GM21723 (cell line): ENCODE data around the gene ADAMTS16.

Experiments
- ATAC-seq: cut with Tn5 transposase; IDR thresholded peaks from one replicate; pipeline ENCODE4 v1.9.1; 2021; ENCODE audit warnings: mild to moderate bottlenecking, moderate library complexity; ENCODE audit not compliant: unreplicated experiment

The ADAMTS16 gene

GRCh38 chr5:5276951-5277517 is 136.9 kb downstream of the ADAMTS16 start:
- no peak for ATAC-seq

GRCh38 chr5:5278201-5278814 is 138.2 kb downstream of the ADAMTS16 start:
- ATAC-seq, result no peak

GRCh38 chr5:5278815-5279381 is 138.8 kb downstream of the ADAMTS16 start:
- no peak for ATAC-seq

- ATAC-seq, result no peak
Measured at GRCh38 chr5:5285906-5286305, 145.8 kb downstream of the ADAMTS16 start.

GRCh38 chr5:5287419-5287818 is 147.3 kb downstream of the ADAMTS16 start:
- no peak for ATAC-seq

- ATAC-seq, result no peak
Measured at GRCh38 chr5:5288201-5288600, 148.1 kb downstream of the ADAMTS16 start.

GRCh38 chr5:5289537-5289936 is 149.4 kb downstream of the ADAMTS16 start:
- no peak for ATAC-seq

GRCh38 chr5:5290674-5291334 is 150.7 kb downstream of the ADAMTS16 start:
- no peak for ATAC-seq

GRCh38 chr5:5291357-5291756 is 151.2 kb downstream of the ADAMTS16 start:
- ATAC-seq, result no peak

- no peak for ATAC-seq
Measured at GRCh38 chr5:5293029-5293428, 152.9 kb downstream of the ADAMTS16 start.

GRCh38 chr5:5294429-5294828 is 154.3 kb downstream of the ADAMTS16 start:
- ATAC-seq, result no peak

GRCh38 chr5:5295351-5295750 is 155.2 kb downstream of the ADAMTS16 start:
- ATAC-seq, result no peak

- no peak for ATAC-seq
Measured at GRCh38 chr5:5296051-5296450, 155.9 kb downstream of the ADAMTS16 start.

GRCh38 chr5:5297432-5298067 is 157.4 kb downstream of the ADAMTS16 start:
- ATAC-seq, result no peak

GRCh38 chr5:5298068-5298633 is 158.0 kb downstream of the ADAMTS16 start:
- ATAC-seq, result no peak

GRCh38 chr5:5298841-5299541 is 158.9 kb downstream of the ADAMTS16 start:
- ATAC-seq, result no peak

- no peak for ATAC-seq
Measured at GRCh38 chr5:5301176-5301575, 161.0 kb downstream of the ADAMTS16 start.

- no peak for ATAC-seq
Measured at GRCh38 chr5:5302201-5302600, 162.1 kb downstream of the ADAMTS16 start.

GRCh38 chr5:5303242-5303641 is 163.1 kb downstream of the ADAMTS16 start:
- no peak for ATAC-seq

GRCh38 chr5:5304361-5305020 is 164.4 kb downstream of the ADAMTS16 start:
- ATAC-seq, result no peak
